ENCODE measurements around the gene TMEM220. TPM values are rescaled to one million over a fixed set of nuclear protein-coding genes. Genes with fewer than 3 reads are reported as not detected.

Gene TMEM220
- total and polyA plus RNA-seq, 2 donors, result 7.2 to 8.7 TPM

DNA sequence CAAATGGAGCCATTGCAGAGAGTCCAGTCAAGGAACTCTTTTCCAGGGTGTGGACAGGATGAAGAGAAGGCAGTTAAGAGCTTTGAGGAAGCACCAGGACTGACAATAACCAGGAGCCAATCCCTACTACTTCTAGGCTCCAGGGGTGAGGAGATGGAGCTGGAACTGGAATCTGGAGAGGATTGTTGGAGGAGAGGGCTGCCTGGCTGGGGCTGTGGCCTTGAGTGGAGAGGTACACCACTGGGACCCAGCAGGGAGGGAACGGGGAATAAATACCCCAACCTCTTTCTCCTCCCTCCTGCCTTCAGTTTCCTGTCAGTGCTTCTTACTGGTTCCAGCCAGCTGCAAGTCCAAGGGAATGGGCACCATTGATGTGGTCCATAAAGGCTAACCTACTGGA lies 32.2 kb upstream of the TMEM220 start:
- Histone ChIP-seq H3K4me1 (ENCODE audit: insufficient read depth) (no peaks in the 10 kb centered on the region), H3K4me3 (ENCODE audit: low read depth, low read length) (no peak overlapping the region), H3K36me3 (ENCODE audit: insufficient read depth) (no peaks in the 10 kb centered on the region), H3K27ac (ENCODE audit: low read depth) (no peak overlapping the region)
- DNase-seq (ENCODE audit: extremely low spot score), result no peak
- WGBS, result 98% methylated on average over 1 of the region's 1 CpG

DNA sequence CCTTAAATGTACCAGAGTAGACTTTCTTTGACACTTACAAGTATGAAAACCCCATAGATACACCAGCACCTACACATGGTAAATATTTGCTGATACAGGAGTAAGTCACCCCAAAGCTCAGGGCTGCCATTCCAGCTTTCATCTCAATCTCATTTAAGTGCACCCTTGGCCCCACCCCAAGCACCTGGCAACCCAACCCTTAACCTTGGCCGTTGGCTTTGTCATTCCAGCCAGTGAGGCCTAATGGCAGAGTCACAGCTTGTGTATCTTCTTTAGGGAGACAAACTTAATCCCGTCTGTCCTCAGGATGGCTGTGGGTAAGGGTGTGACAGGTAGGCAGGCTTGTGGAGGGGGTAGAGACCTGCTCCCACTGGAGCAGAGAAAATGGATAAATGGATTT lies 31.5 kb upstream of the TMEM220 start:
- H3K36me3 ChIP-seq (ENCODE audit: insufficient read depth), result no peaks in the 10 kb centered on the region
- H3K4me1 ChIP-seq (ENCODE audit: insufficient read depth), result no peaks in the 10 kb centered on the region
- H3K4me3 ChIP-seq (ENCODE audit: low read depth, low read length), result no peak overlapping the region
- DNase-seq (ENCODE audit: extremely low spot score), result no peak
- no peak overlapping the region for H3K27ac ChIP-seq (ENCODE audit: low read depth)
- WGBS, result 69% methylated on average over 2 of the region's 2 CpGs

DNA sequence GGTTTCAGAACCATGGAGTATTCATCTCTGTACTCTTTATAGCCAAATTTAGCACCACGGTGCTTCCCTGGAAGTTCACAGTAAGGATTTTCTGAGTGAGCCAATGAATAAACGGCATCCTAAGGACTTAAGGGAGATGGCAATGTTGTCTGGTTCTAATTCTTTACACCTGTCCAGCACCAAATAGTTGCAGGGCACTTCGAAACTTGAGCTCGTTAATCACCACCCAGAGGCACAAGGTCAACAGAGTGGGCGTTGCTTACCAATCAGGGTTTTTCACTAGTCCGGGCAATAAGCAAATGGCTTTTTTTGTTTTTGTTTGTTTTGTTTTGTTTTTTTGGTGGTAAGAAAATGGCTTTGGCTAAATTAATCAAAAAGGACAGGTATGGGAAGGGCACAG lies 28.2 kb upstream of the TMEM220 start:
- H3K36me3 ChIP-seq (ENCODE audit: insufficient read depth), result no peaks in the 10 kb centered on the region
- no peak for DNase-seq (ENCODE audit: extremely low spot score)
- no peaks in the 10 kb centered on the region for H3K4me1 ChIP-seq (ENCODE audit: insufficient read depth)
- WGBS, result 82% methylated on average over 6 of the region's 6 CpGs
- H3K27ac ChIP-seq (ENCODE audit: low read depth), result no peak overlapping the region
- no peak overlapping the region for H3K4me3 ChIP-seq (ENCODE audit: low read depth, low read length)

DNA sequence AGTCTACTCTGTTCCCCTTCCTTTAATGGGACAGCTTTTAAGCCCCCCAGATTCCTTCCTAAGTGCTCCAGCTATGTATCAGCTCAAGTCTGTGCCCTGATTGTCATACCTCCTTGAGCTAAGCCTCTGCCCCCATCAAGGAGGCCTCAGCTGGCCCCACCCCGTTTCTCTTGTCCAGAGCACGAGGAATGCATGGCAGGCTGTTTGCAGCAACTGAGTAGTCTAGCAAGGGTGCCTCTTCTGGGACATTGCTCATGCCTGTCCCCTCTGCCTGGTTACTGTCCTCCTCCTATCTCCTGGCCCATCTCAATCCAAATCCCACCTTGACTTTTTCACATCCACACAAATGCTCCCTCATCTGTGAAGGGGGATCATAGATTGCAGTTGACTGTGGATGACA lies 27.8 kb upstream of the TMEM220 start:
- DNase-seq (ENCODE audit: extremely low spot score), result no peak
- Histone ChIP-seq H3K4me1 (ENCODE audit: insufficient read depth) (no peaks in the 10 kb centered on the region), H3K27ac (ENCODE audit: low read depth) (no peak overlapping the region), H3K4me3 (ENCODE audit: low read depth, low read length) (no peak overlapping the region), H3K36me3 (ENCODE audit: insufficient read depth) (no peaks in the 10 kb centered on the region)
- WGBS, result 59% methylated on average over 2 of the region's 2 CpGs

DNA sequence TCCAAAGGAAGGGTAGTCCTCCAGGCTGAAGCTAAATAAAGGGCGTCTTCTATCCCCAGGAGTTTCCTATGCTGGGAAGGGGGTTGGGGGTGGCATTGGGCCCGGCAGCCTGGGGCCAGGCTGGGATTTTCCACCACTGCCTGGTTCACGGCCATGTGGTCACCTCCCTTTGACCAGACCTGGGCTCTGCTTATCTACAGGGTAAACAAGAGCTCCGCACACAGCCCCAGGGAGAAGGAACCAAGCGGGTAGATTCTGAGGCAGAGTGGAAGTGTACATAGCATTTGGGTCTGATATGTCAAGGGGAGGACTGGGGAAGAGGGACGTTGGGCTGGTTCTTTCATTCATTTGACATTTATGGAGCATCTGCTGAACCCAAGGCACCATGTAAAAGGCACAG lies 27.2 kb upstream of the TMEM220 start:
- DNase-seq (ENCODE audit: extremely low spot score), result no peak
- Histone ChIP-seq H3K27ac (ENCODE audit: low read depth) (no peak overlapping the region), H3K4me1 (ENCODE audit: insufficient read depth) (no peaks in the 10 kb centered on the region), H3K4me3 (ENCODE audit: low read depth, low read length) (no peak overlapping the region), H3K36me3 (ENCODE audit: insufficient read depth) (no peaks in the 10 kb centered on the region)
- WGBS, result 80% methylated on average over 6 of the region's 6 CpGs

DNA sequence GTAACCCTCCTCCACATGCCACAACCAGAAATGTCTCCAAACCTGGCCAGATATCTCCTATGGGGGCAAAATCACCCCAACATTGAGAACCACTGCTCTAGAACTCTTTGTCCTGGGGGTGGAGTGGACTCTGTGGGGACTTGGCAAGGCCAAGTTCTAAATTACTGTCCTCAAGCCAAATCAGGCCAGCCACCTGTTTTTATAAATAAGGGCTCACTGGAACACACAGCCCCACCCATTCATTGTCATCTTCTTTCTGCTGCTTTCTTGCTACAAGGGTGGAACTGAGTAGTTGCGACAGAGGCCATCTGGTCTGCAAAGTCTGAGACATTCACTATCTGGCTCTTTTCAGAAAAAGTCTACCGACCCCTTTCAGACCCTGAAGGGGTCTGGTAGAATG lies 26.8 kb upstream of the TMEM220 start:
- H3K27ac ChIP-seq (ENCODE audit: low read depth), result no peak overlapping the region
- H3K4me1 ChIP-seq (ENCODE audit: insufficient read depth), result no peaks in the 10 kb centered on the region
- no peak for DNase-seq (ENCODE audit: extremely low spot score)
- WGBS, result 81% methylated on average over 2 of the region's 2 CpGs
- no peaks in the 10 kb centered on the region for H3K36me3 ChIP-seq (ENCODE audit: insufficient read depth)
- no peak overlapping the region for H3K4me3 ChIP-seq (ENCODE audit: low read depth, low read length)

DNA sequence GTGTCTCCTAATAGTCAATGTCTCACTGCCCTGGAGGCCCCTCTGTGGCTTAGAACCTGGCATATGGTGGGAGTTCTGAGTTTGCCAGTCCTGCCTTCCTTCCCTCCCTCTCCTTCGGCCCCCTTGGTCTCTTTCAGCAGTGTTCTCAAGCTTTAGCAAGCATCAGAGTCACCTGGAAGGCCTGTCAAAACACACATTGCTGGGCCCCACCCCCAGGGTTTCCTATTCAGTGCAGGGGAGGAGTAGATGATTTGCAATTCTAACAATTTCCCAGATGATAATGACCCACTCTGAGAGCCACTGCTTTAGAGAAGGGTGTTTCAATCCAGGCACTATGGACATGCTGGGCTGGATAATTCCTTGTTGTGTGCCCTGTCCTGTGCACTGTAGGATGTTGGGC lies 26.4 kb upstream of the TMEM220 start:
- Histone ChIP-seq H3K27ac (ENCODE audit: low read depth) (no peak overlapping the region), H3K4me1 (ENCODE audit: insufficient read depth) (no peaks in the 10 kb centered on the region), H3K36me3 (ENCODE audit: insufficient read depth) (no peaks in the 10 kb centered on the region), H3K4me3 (ENCODE audit: low read depth, low read length) (no peak overlapping the region)
- no peak for DNase-seq (ENCODE audit: extremely low spot score)
- 71% methylated on average over 1 of the region's 1 CpG for WGBS

DNA sequence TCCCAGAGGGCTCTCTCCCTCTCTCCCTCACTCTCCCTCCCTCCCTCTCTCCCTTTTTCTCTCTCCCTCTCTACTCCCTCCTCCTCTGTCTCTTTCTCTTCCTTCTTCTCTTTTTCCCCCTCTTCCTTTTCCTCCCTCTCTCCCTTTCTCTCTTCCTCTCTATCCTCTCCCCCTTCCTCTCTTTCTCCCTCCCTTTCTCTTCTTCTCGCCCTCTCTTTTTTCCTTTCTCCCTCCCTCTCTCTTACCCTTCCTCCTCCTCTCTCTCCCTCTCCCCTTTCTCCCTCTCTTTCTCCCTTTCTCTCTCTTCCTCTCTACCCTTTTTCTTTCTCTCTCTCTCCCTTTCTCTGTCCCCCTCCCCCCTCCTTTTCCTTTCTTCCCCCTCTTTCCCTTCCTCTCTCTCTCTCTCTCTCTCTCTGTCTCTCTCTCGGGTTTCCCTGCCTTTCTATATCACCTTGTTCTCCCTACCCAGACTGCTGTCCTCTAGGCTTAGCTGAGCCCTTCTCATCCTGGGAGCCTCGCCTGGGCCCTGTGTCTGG lies 25.8 kb upstream of the TMEM220 start:
- no peak for DNase-seq (ENCODE audit: extremely low spot score)
- Histone ChIP-seq H3K27ac (ENCODE audit: low read depth) (no peak overlapping the region), H3K36me3 (ENCODE audit: insufficient read depth) (no peaks in the 10 kb centered on the region), H3K4me1 (ENCODE audit: insufficient read depth) (no peaks in the 10 kb centered on the region), H3K4me3 (ENCODE audit: low read depth, low read length) (no peak overlapping the region)
- 85% methylated on average over 3 of the region's 3 CpGs for WGBS

DNA sequence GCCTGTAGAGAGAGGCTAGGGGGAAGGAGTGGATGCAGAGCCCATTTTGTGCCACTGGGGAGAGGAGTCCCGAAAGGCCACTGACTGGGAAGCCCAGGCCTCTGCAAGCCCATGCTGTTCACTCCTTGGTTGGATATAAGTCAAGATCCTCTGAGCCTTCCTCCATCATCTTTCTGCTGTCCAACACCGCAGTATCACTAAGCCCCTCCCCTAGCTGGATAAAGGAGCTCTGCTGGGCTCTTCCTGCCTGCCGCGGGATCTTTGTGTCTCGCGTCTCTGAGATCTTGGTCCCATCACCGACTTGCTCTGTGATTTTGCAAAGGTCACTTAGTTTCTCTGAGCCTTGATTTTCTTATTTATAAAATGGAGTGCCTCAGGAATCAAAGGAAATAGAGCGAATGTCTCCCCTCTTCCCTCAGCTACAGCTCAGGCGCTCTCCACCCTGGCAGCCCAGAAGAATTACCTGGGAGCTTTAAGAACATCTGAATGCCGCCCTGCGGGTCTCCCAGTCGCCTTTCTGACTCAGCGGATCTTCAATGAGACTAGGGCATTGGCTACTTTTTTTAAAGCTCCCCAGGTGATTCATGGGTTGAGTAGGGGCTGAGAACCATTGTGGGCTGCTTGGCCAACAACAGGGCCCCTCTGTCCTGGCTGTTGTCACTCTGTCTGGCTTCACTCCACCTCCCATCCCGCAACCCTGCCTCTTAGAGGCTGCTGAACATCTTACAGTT lies 25.2 kb upstream of the TMEM220 start:
- H3K4me1 ChIP-seq (ENCODE audit: insufficient read depth), result no peaks in the 10 kb centered on the region
- no peak overlapping the region for H3K27ac ChIP-seq (ENCODE audit: low read depth)
- WGBS, result 42% methylated on average over 14 of the region's 14 CpGs

DNA sequence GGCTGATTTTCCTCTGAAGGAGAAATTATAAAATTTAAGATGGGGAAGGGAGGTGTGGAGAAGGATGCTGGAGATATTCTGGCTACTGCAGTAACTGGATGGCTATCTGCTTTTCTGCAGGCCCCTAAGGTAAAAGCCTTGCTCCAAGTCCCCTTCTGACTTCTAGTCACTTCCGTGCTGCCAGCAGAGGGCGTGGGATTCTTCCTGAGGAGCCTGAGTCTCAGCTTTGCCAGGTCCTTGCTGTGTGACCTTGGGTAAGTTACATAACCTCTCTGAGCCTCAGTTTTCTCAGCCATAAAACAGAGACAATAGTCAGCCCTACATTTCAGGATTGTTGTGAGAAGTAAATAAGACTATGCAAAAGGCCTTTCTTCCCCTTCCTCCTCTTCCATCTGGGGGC lies 24.3 kb upstream of the TMEM220 start:
- WGBS, result 46% methylated on average over 2 of the region's 2 CpGs
- no peak overlapping the region for H3K4me3 ChIP-seq (ENCODE audit: low read depth, low read length)
- no peak for DNase-seq (ENCODE audit: extremely low spot score)
- no peaks in the 10 kb centered on the region for H3K4me1 ChIP-seq (ENCODE audit: insufficient read depth)
- no peaks in the 10 kb centered on the region for H3K36me3 ChIP-seq (ENCODE audit: insufficient read depth)
- H3K27ac ChIP-seq (ENCODE audit: low read depth), result no peak overlapping the region

More for the DNA sequence above, 25.2 kb upstream of the TMEM220 start:
- DNase-seq (ENCODE audit: extremely low spot score), result no peak
- Histone ChIP-seq H3K4me3 (ENCODE audit: low read depth, low read length) (no peak overlapping the region), H3K36me3 (ENCODE audit: insufficient read depth) (no peaks in the 10 kb centered on the region)

DNA sequence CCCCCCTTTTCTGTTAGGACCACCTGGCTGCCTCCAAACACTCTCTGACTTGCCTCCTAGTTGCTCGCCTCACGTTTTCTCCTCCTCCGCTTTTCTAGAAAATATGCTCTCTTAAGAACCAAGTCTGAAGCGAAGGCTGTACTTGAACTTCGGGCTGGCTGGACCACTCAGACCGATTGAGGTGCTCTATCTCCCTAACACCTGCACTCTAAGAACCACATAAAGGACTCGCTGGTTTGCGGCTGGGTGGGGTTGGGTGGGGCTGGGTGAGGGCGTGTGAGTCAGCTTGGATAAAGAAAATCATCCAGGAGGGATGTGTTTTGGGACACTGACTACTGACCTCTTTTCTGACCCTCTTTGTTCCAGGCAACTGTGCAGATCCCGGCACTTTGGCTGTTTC lies 22.9 kb upstream of the TMEM220 start:
- Histone ChIP-seq H3K27ac (ENCODE audit: low read depth) (no peak overlapping the region), H3K4me1 (ENCODE audit: insufficient read depth) (no peaks in the 10 kb centered on the region), H3K36me3 (ENCODE audit: insufficient read depth) (no peaks in the 10 kb centered on the region), H3K4me3 (ENCODE audit: low read depth, low read length) (no peak overlapping the region)
- 87% methylated on average over 10 of the region's 10 CpGs for WGBS
- DNase-seq (ENCODE audit: extremely low spot score), result no peak

DNA sequence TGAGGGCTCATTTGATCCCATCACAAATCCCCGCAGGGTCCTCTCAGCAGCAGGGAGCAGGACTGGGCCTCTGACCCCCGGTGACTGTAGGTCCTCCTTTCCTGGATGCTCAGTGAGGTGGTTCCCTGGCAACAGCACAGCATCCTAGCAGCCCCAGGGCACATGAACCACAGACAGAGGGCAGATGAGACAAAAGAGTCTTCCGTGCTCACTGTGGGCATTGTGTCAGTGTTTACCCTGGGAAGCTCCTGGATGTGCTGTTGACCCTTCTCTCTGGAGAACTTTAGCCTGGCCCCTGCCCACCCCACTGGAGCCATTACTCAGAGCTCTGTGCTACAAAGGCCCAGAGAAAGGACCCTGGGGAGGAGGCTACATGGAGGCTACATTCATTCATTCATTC lies 21.7 kb upstream of the TMEM220 start:
- DNase-seq (ENCODE audit: extremely low spot score), result no peak
- H3K36me3 ChIP-seq (ENCODE audit: insufficient read depth), result no peaks in the 10 kb centered on the region
- H3K27ac ChIP-seq (ENCODE audit: low read depth), result no peak overlapping the region
- no peaks in the 10 kb centered on the region for H3K4me1 ChIP-seq (ENCODE audit: insufficient read depth)
- 90% methylated on average over 3 of the region's 3 CpGs for WGBS
- no peak overlapping the region for H3K4me3 ChIP-seq (ENCODE audit: low read depth, low read length)

DNA sequence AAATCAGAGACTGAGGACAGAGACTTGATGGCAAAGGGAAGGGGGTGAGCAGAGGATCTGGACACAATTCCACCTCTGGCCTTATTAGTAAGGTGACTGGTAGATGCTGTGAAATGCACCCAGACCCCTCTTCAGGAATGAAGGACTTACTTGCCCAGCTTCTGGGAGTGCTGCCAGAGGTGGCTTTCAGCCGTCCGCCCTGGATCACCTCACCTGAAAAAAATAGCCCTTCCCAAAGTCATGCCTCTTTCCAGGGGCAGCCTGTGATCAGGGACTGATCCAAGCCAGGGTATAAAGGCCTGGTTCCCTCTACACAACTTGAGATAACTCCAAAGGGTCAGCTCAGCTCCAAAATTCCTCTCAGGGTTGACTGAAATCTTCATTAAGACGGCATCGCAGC lies 20.4 kb upstream of the TMEM220 start:
- H3K4me1 ChIP-seq (ENCODE audit: insufficient read depth), result no peaks in the 10 kb centered on the region
- no peak for DNase-seq (ENCODE audit: extremely low spot score)
- no peaks in the 10 kb centered on the region for H3K36me3 ChIP-seq (ENCODE audit: insufficient read depth)
- H3K27ac ChIP-seq (ENCODE audit: low read depth), result no peak overlapping the region
- WGBS, result 85% methylated on average over 4 of the region's 4 CpGs
- no peak overlapping the region for H3K4me3 ChIP-seq (ENCODE audit: low read depth, low read length)

DNA sequence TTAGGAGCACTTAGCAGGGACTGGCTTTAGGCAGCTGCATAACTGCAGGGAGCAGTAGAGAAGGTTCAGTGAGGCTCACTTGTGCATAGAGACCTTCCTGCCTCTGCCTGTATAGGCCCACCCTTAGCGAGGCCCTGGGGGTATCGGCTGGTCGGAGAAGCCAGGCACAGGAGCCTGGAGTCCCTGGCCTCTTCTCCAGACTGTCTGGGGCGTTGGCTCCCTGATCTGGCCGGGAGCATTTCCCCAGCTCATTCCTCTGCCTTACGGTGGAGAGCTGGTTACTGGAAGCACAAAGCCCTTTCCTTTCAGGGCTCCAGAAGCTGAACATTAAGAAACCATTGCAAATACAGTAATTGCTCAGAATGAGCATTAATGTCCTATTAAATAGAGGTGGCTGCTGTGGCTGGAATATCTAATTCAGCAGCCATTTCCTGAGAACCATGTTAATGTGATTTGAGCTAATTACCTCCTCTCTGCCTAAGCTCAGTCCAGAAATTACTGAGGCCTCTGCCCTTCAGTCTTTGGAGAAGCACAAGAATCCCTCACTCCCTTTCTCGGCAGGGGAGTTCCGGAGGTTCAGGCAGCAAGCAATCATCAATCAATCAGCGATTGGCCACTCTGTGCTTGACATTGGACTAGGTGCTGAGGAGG lies 18.8 kb upstream of the TMEM220 start:
- no peak for DNase-seq (ENCODE audit: extremely low spot score)

More for the DNA sequence above, 18.8 kb upstream of the TMEM220 start:
- Histone ChIP-seq H3K27ac (ENCODE audit: low read depth) (no peak overlapping the region), H3K4me1 (ENCODE audit: insufficient read depth) (no peaks in the 10 kb centered on the region), H3K4me3 (ENCODE audit: low read depth, low read length) (no peak overlapping the region), H3K36me3 (ENCODE audit: insufficient read depth) (no peaks in the 10 kb centered on the region)
- 51% methylated on average over 9 of the region's 9 CpGs for WGBS
